Neuronal stem cell (in vitro differentiated cells): ENCODE measurements around the gene MTA3.
A peak's percentile ranks its signal among the peaks of the same experiment; 100 is the strongest.

ENCODE experiments used
- DNase-seq: peaks from one replicate; pipeline ENCODE4 v3.0.0-alpha.2; 2013; ENCODE audit warnings: low spot score
- H2AFZ ChIP-seq: one replicate; pipeline ENCODE4 v1.6.1; 2013; ENCODE audit warnings: mild to moderate bottlenecking, low read length, inconsistent platforms
- H2AK5ac ChIP-seq: 2 replicates; pipeline ENCODE4 v1.6.1; 2013; ENCODE audit warnings: low read depth, mild to moderate bottlenecking, inconsistent platforms, low read length, moderate library complexity, mixed read lengths
- H2BK120ac ChIP-seq: 2 replicates; pipeline ENCODE4 v1.6.1; 2013; ENCODE audit warnings: low read depth, mild to moderate bottlenecking, inconsistent platforms, low read length, moderate library complexity, mixed read lengths
- H2BK12ac ChIP-seq: one replicate; pipeline ENCODE4 v1.6.1; 2013; ENCODE audit warnings: low read length, inconsistent platforms
- H2BK15ac ChIP-seq: 2 replicates; pipeline ENCODE4 v1.6.1; 2013; ENCODE audit warnings: mild to moderate bottlenecking, low read length, inconsistent platforms, mixed read lengths
- H2BK5ac ChIP-seq: one replicate; pipeline ENCODE4 v1.6.1; 2013; ENCODE audit warnings: inconsistent platforms, mild to moderate bottlenecking, low read length, moderate library complexity
- H3K14ac ChIP-seq: one replicate; pipeline ENCODE4 v1.6.1; 2013; ENCODE audit warnings: low read length, inconsistent platforms
- H3K18ac ChIP-seq: 2 replicates; pipeline ENCODE4 v1.6.1; 2013; ENCODE audit warnings: low read length, inconsistent platforms
- H3K23ac ChIP-seq: 2 replicates; pipeline ENCODE4 v1.6.1; 2013; ENCODE audit warnings: low read depth, mild to moderate bottlenecking, mixed read lengths, low read length, inconsistent platforms; ENCODE audit not compliant: poor library complexity
- H3K27ac ChIP-seq: replicated peaks from 3 replicates; pipeline ENCODE4 v1.5.1; 2013; ENCODE audit warnings: low read length, inconsistent platforms
- H3K27me3 ChIP-seq, 3 experiments: 2 replicates each; pipeline ENCODE4 v1.6.1; 2013; ENCODE audit warnings: low read length in 3 of 3, mild to moderate bottlenecking in 2 of 3, inconsistent platforms in 1 of 3, low read depth in 1 of 3, mixed read lengths in 1 of 3, moderate library complexity in 1 of 3; ENCODE audit not compliant: control insufficient read depth in 3 of 3, insufficient read depth in 3 of 3
- H3K36me3 ChIP-seq, 2 donors: replicated peaks in 1 of 2; 2 replicates each; pipeline ENCODE4 v1.6.1; 2013; ENCODE audit warnings: low read length in 2 of 2; ENCODE audit not compliant: control insufficient read depth in 2 of 2, insufficient read depth in 2 of 2
- H3K4ac ChIP-seq: 2 replicates; pipeline ENCODE4 v1.6.1; 2013; ENCODE audit warnings: inconsistent platforms, mild to moderate bottlenecking, low read length, moderate library complexity
- H3K4me1 ChIP-seq, 2 donors: 1 replicate in 1 of 2; 2 replicates in 1 of 2; pipeline ENCODE4 v1.6.1; 2013; ENCODE audit warnings: low read length in 2 of 2, low read depth in 1 of 2; ENCODE audit not compliant: control insufficient read depth in 2 of 2, insufficient read depth in 1 of 2
- H3K4me2 ChIP-seq: one replicate; pipeline ENCODE4 v1.6.1; 2013; ENCODE audit warnings: mild to moderate bottlenecking, low read length, inconsistent platforms; ENCODE audit not compliant: insufficient read depth, poor library complexity, severe bottlenecking
- H3K4me3 ChIP-seq, 2 donors: 2 replicates each; pipeline ENCODE4 v1.5.1; 2013; ENCODE audit warnings: low read length in 2 of 2, mild to moderate bottlenecking in 2 of 2, inconsistent platforms in 1 of 2, moderate library complexity in 1 of 2
- H3K79me1 ChIP-seq: one replicate; pipeline ENCODE4 v1.6.1; 2013; ENCODE audit warnings: low read depth, mild to moderate bottlenecking, inconsistent platforms, low read length, moderate library complexity
- H3K9ac ChIP-seq: one replicate; pipeline ENCODE4 v1.6.1; 2013; ENCODE audit warnings: mild to moderate bottlenecking, low read depth, low read length, inconsistent platforms; ENCODE audit not compliant: poor library complexity
- H3K9me3 ChIP-seq, 2 donors: replicated peaks in 1 of 2; 2 replicates each; pipeline versions ENCODE3 to v1.6.1; 2013; ENCODE audit warnings: low read length in 2 of 2, mild to moderate bottlenecking in 2 of 2, inconsistent platforms in 1 of 2, low read depth in 1 of 2, mixed read lengths in 1 of 2, moderate library complexity in 1 of 2; ENCODE audit not compliant: control insufficient read depth in 2 of 2, insufficient read depth in 1 of 2
- H4K8ac ChIP-seq: one replicate; pipeline ENCODE4 v1.6.1; 2013; ENCODE audit warnings: low read depth, mild to moderate bottlenecking, inconsistent platforms, low read length, moderate library complexity
- H4K91ac ChIP-seq: one replicate; pipeline ENCODE4 v1.6.1; 2013; ENCODE audit warnings: low read length, low read depth, mild to moderate bottlenecking, inconsistent platforms; ENCODE audit not compliant: poor library complexity
- WGBS, 2 donors: extraction: QIAGEN DNeasy Blood & Tissue Kit; methylation state at CpG; one replicate each; pipeline ENCODE4 v1.1.7; 2013; ENCODE audit warnings: missing lambda C conversion rate in 2 of 2, mixed read lengths in 1 of 2; ENCODE audit not compliant: insufficient read length in 2 of 2, insufficient replicate concordance in 1 of 2; ENCODE audit errors: extremely low coverage in 2 of 2; 5-methylcytosine and 5-hydroxymethylcytosine counted together

Gene MTA3

DNA sequence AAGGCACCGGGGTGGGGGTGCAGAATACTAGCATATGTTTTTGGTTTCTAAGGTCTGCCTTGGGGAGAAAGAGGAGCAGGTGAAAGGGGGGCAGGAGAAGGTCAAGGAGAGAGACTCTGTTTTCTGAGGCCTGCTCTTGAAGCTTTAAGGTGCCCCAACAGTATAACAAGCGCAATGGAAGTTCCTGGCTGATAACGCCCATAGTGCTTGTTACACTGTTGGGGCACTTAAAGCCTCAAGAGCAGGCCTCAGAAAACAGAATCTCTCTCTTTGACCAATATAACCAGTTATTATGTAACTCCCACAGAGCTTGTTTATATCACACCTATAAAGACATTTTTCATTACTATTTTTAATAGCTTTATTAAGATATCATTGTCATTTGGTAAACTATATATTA, 179.0 kb downstream of the MTA3 start:
- no peak overlapping the region for H3K9ac ChIP-seq
- H3K27me3 ChIP-seq, result no peaks in the 10 kb centered on the region
- no peak overlapping the region for H3K4me3 ChIP-seq
- peak overlapping the region; percentile 32 for H4K8ac ChIP-seq
- WGBS, 2 donors, result no CpG with 5 or more reads among the region's 3 CpGs
- no peak overlapping the region for H2BK5ac ChIP-seq
- H3K4ac ChIP-seq, result no peak overlapping the region
- no peak overlapping the region for H3K27ac ChIP-seq
- H2BK15ac ChIP-seq, result no peak overlapping the region
- no peak overlapping the region for H2AFZ ChIP-seq
- no peak overlapping the region for H3K4me2 ChIP-seq
- H4K91ac ChIP-seq, result no peak overlapping the region
- no peak overlapping the region for H2BK120ac ChIP-seq
- H3K79me1 ChIP-seq, result no peaks in the 10 kb centered on the region
- no peak overlapping the region for H3K14ac ChIP-seq
- no peaks in the 10 kb centered on the region for H3K4me1 ChIP-seq
- H2AK5ac ChIP-seq, result no peak overlapping the region
- no peak overlapping the region for H3K18ac ChIP-seq
- no peaks in the 10 kb centered on the region for H3K9me3 ChIP-seq
- H3K23ac ChIP-seq, result no peak overlapping the region
- H2BK12ac ChIP-seq, result no peak overlapping the region
- no peak for DNase-seq
- H3K36me3 ChIP-seq, result peaks cover 0 to 3% of the 10 kb centered on the region in 2 donors

DNA sequence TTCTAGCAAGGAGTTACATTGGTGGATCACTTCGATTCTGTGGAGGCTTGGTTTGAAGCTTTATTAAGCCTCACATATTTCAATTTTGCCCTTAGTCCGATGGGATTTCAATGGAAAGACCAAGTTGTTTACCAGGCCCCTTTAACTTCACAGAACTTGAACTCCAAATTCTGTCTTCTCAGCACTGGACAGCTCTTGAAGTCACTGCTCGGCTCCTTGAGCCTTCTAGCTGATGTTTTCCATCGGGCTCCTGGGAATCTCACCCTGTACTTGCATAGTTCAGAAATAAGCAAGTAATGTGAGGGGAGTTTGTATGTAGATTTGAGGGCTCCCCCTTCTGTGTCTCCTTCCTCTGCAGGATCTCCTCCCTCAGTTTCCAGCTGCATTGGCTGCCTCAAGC, 180.4 kb downstream of the MTA3 start:
- no peak overlapping the region for H2AK5ac ChIP-seq
- H3K27me3 ChIP-seq, result no peaks in the 10 kb centered on the region
- no peak overlapping the region for H3K4me2 ChIP-seq
- no peak overlapping the region for H3K14ac ChIP-seq
- no peaks in the 10 kb centered on the region for H3K4me1 ChIP-seq
- DNase-seq, result no peak
- no peak overlapping the region for H3K4me3 ChIP-seq
- H2BK12ac ChIP-seq, result no peak overlapping the region
- no peak overlapping the region for H2AFZ ChIP-seq
- peaks cover 0 to 3% of the 10 kb centered on the region in 2 donors for H3K36me3 ChIP-seq
- H4K91ac ChIP-seq, result no peak overlapping the region
- no peak overlapping the region for H2BK5ac ChIP-seq
- no peak overlapping the region for H3K27ac ChIP-seq
- H4K8ac ChIP-seq, result no peak overlapping the region
- no peaks in the 10 kb centered on the region for H3K9me3 ChIP-seq
- no peaks in the 10 kb centered on the region for H3K79me1 ChIP-seq
- no peak overlapping the region for H2BK15ac ChIP-seq
- no peak overlapping the region for H3K23ac ChIP-seq
- H3K9ac ChIP-seq, result no peak overlapping the region
- whole genome bisulfite sequencing, 2 donors, result no CpG with 5 or more reads among the region's 4 CpGs
- H2BK120ac ChIP-seq, result no peak overlapping the region
- no peak overlapping the region for H3K18ac ChIP-seq
- H3K4ac ChIP-seq, result no peak overlapping the region

DNA sequence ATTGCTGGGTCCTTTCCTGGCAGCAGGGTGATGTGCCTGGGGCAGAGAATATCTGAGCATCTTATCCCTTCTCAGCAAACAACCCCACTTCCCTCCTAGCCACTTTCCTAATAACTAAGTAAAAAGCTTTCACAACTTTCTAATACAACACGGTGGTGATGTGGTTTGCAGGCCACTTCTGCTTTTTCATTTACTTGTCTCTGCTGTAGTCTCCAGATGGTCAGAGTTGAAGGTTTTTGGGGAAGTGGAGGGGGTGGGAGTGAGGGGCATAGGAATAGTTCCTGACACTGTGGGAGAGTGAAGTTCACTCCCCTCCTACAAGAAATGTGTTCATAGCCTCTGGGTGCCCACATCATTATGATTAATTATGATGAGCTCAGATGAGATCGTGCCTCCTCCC, 183.9 kb downstream of the MTA3 start:
- Histone ChIP-seq H3K4ac (no peak overlapping the region), H3K4me2 (no peak overlapping the region), H3K23ac (no peak overlapping the region), H3K79me1 (no peaks in the 10 kb centered on the region), H3K4me1 (peaks cover 0 to 2% of the 10 kb centered on the region in 2 donors), H4K8ac (no peak overlapping the region), H2AFZ (no peak overlapping the region), H3K9me3 (no peaks in the 10 kb centered on the region), H3K18ac (no peak overlapping the region), H2AK5ac (no peak overlapping the region), H3K4me3 (no peak overlapping the region), H2BK5ac (no peak overlapping the region), H3K14ac (no peak overlapping the region), H2BK120ac (no peak overlapping the region), H3K9ac (no peak overlapping the region), H3K27me3 (no peaks in the 10 kb centered on the region), H4K91ac (no peak overlapping the region), H3K27ac (no peak overlapping the region), H2BK15ac (no peak overlapping the region), H3K36me3 (peaks cover 0 to 9% of the 10 kb centered on the region in 2 donors), H2BK12ac (no peak overlapping the region)
- WGBS, 2 donors, result no CpG with 5 or more reads among the region's 2 CpGs
- no peak for DNase-seq

DNA sequence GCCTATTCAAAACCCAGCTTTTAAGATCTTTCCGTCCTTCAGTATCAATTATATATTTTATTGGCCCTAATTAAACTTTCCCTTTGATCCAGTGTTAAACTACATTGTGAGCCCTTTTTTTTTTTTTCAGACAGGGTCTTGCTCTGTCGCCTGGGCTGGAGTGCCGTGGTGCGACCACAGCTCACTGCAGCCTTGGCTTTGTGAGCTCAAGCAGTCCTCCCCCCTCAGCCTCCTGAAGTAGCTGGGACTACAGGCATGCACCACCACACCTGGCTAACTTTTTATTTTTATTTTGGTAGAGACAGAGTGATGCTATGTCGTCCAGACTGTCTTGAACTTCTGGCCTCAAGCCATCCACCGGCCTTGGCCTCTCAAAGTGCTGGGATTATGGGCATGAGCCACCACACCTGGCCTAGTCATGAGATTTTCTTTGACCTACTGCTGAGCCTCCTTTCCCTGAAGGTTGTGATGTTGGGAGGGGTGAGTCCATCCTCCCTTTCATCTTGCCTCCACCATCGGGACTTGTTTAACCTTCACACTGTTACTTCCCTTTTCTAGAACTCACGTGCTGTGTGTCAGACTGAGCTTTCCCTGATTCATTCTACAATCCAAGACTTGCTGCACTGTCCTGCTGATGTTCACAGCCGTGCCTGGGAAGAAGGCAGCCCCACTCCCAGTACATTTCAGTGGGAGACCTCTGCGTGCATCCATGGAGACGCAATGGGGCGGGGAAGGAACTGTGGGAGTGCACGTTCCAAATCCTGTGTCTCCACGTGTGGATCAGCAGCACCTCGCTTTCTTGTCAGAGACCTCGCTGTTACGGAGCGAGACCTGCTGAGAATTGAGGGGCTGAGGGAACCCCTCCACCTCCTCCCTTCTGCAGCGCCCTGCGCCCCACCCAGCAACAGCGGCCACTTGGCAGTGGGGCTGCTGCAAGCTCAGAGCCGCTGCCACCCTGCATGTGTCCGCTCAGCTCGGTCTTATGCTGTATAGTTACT, 184.7 kb downstream of the MTA3 start:
- Histone ChIP-seq H4K91ac (no peak overlapping the region), H2BK12ac (no peak overlapping the region), H3K4me1 (peaks cover 0 to 2% of the 10 kb centered on the region in 2 donors), H3K14ac (no peak overlapping the region), H3K36me3 (peaks cover 0 to 7% of the 10 kb centered on the region in 2 donors), H3K9me3 (no peaks in the 10 kb centered on the region), H3K4ac (no peak overlapping the region), H3K18ac (no peak overlapping the region), H3K4me2 (no peak overlapping the region), H2BK5ac (peak overlapping the region; percentile 94), H2AK5ac (no peak overlapping the region), H2BK15ac (no peak overlapping the region), H3K27me3 (no peaks in the 10 kb centered on the region), H2BK120ac (peak overlapping the region; percentile 30), H3K23ac (no peak overlapping the region), H3K79me1 (no peaks in the 10 kb centered on the region), H3K27ac (no peak overlapping the region), H3K9ac (no peak overlapping the region), H2AFZ (no peak overlapping the region), H3K4me3 (no peak overlapping the region), H4K8ac (no peak overlapping the region)
- DNase-seq, result no peak
- WGBS, 2 donors, result no CpG with 5 or more reads among the region's 24 CpGs
